CD4-positive, alpha-beta T cell treated with Interleukin-2 at 100 ng/mL for 4 hours (primary cell): ENCODE measurements around the gene PUS7.
"Not testable (repeated sequence)": the region's sequence is repeated elsewhere in the genome, so short reads cannot be mapped to it uniquely, and the experiment has no call there.

Experiments
- DNase-seq: peaks from one replicate; pipeline ENCODE4 v3.0.0-alpha.2; 2020; ENCODE audit warnings: low spot score

The PUS7 gene

GRCh38 chr7:105521717-105522463, at the start of gene PUS7:
TSS of gene PUS7 (minus strand) at chr7:105522271. CDS start at chr7:105508512, 13,759 bp downstream.
- DNase-seq, result peak; percentile 81

GRCh38 chr7:105567821-105568220, 45.8 kb upstream of the PUS7 start:
- DNase-seq, result no peak

- DNase-seq, result no peak
Observed at GRCh38 chr7:105567024-105567423, 45.0 kb upstream of the PUS7 start.

- DNase-seq, result no peak
Observed at GRCh38 chr7:105565190-105565589, 43.1 kb upstream of the PUS7 start.

GRCh38 chr7:105559926-105560325, 37.9 kb upstream of the PUS7 start:
- no peak for DNase-seq

GRCh38 chr7:105538339-105538738, 16.3 kb upstream of the PUS7 start:
- DNase-seq, result no peak

- no peak for DNase-seq
Observed at GRCh38 chr7:105532709-105533460, 10.8 kb upstream of the PUS7 start.

- peak; percentile 93 for DNase-seq
Observed at GRCh38 chr7:105531792-105532671, 10.0 kb upstream of the PUS7 start, which contains the start of gene RINT1. TSS of gene RINT1 (plus strand) at chr7:105532201. CDS start at chr7:105532316, 115 bp downstream.

GRCh38 chr7:105530546-105530945, 8.5 kb upstream of the PUS7 start:
- DNase-seq, result no peak

- DNase-seq, result no peak
Observed at GRCh38 chr7:105530126-105530525, 8.1 kb upstream of the PUS7 start.

GRCh38 chr7:105527737-105528136, 5.7 kb upstream of the PUS7 start:
- DNase-seq, result not testable (repeated sequence)

GRCh38 chr7:105524840-105525239, 2.8 kb upstream of the PUS7 start:
- no peak for DNase-seq

- DNase-seq, result not testable (repeated sequence)
Observed at GRCh38 chr7:105524423-105524822, 2.4 kb upstream of the PUS7 start.

- DNase-seq, result peak; percentile 28
Observed at GRCh38 chr7:105521027-105521716, 899 bp downstream of the PUS7 start.

GRCh38 chr7:105520620-105521019, 1.5 kb downstream of the PUS7 start:
- DNase-seq, result not testable (repeated sequence)

- no peak for DNase-seq
Observed at GRCh38 chr7:105519353-105519752, 2.7 kb downstream of the PUS7 start.

- DNase-seq, result not testable (repeated sequence)
Observed at GRCh38 chr7:105515610-105516009, 6.5 kb downstream of the PUS7 start.

- DNase-seq, result no peak
Observed at GRCh38 chr7:105512926-105513526, 9.0 kb downstream of the PUS7 start.

GRCh38 chr7:105512415-105512814, 9.7 kb downstream of the PUS7 start:
- DNase-seq, result no peak

- no peak for DNase-seq
Observed at GRCh38 chr7:105502173-105502572, 19.9 kb downstream of the PUS7 start.

- DNase-seq, result no peak
Observed at GRCh38 chr7:105497016-105497415, 25.1 kb downstream of the PUS7 start.
